ENCODE data around the gene RNF144B.

Gene RNF144B

DNA sequence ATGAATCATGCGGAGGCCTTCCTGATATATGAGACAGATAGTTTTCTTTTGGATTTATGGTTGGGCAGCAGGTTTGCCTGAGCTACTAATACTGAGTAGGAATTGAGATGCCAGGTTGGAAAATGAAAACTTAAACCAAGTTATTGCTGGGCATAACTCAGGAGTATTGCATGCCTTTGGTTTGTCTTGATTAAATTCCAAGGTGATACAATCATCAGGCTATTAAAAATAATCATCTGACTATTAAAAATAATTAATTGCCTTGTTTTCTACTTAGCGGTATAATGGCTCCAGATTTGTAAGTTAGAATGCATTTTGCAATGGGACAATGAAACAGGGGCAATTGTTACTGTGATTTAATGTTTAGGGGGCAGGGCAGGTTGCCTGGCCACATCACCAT is 15.5 kb upstream of the RNF144B start:
- Histone ChIP-seq H3K9ac (ENCODE audit: low read length in 2 of 2) (no peak overlapping the region), H3K27ac (ENCODE audit: low read length) (no peak overlapping the region)

DNA sequence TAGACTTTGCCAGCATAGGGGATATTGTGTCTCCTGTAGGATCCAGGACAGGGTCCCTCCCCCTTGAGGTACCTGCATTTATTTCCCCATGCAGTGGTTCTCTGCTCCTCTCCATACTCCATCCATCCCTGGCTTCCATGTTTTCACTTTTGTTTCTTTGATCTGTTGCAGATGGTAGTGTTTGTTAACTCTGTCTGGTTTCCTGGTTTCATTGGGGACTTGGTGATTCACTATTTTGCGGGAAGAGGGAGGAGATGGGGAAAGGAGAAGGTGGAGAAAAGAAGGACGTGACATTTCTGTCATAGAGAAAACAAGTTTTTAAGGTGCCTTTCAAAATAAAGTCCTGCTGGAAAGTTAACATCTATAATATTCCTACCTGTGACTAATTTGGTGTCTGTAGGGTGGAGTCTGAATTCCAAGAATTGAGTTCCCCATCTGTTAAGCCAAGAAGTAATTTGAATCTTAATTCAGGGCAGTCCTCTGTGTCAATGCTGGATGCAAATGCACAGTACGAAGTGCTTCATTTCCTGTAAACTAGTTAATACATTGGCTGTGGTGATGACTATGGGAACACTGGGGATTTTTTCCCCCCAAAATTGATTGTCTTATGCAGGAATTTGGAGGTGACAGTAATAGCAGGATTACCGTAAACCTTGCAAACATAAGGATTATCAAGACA is 6.9 kb upstream of the RNF144B start:
- H3K27me3 ChIP-seq (ENCODE audit: control insufficient read depth in 1 of 2, insufficient read depth in 2 of 2, low read length in 2 of 2), result no peaks in the 10 kb centered on the region
- H3K9me3 ChIP-seq (ENCODE audit: control insufficient read depth in 2 of 2, low read length in 2 of 2), result no peaks in the 10 kb centered on the region
- H3K4me3 ChIP-seq (ENCODE audit: low read length in 2 of 2), result no peak overlapping the region
- no peaks in the 10 kb centered on the region for H3K36me3 ChIP-seq (ENCODE audit: control insufficient read depth in 2 of 2, insufficient read depth in 2 of 2, low read length in 2 of 2)
- H3K9ac ChIP-seq (ENCODE audit: low read length in 2 of 2), result no peak overlapping the region
- no peaks in the 10 kb centered on the region for H3K4me1 ChIP-seq (ENCODE audit: control insufficient read depth, insufficient read depth, low read length)
- H3K27ac ChIP-seq (ENCODE audit: low read length), result no peak overlapping the region

More for the DNA sequence above, 15.5 kb upstream of the RNF144B start:
- Histone ChIP-seq H3K4me1 (ENCODE audit: control insufficient read depth, insufficient read depth, low read length) (no peaks in the 10 kb centered on the region), H3K9me3 (ENCODE audit: control insufficient read depth in 2 of 2, low read length in 2 of 2) (no peaks in the 10 kb centered on the region), H3K27me3 (ENCODE audit: control insufficient read depth in 1 of 2, insufficient read depth in 2 of 2, low read length in 2 of 2) (no peaks in the 10 kb centered on the region), H3K36me3 (ENCODE audit: control insufficient read depth in 2 of 2, insufficient read depth in 2 of 2, low read length in 2 of 2) (no peaks in the 10 kb centered on the region), H3K4me3 (ENCODE audit: low read length in 2 of 2) (no peak overlapping the region)

DNA sequence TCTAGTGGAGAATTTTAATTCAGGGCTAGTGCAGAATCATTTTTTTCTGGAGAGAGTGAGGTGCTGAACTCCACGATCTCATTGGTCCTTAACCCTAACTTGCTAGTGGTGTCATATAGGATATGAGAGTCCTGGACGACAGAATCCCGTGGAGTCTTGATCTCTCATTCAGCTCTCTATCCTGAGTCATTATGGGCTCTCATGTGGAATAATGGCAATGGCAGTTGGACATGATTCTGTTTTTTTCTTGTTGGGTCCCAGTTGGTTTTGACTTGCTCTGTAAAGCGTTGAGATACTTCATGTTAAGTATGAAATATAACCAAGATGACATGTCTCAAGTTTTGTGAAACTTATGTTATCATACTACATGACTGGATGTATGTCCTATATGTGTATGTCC is 6.3 kb upstream of the RNF144B start:
- no peaks in the 10 kb centered on the region for H3K27me3 ChIP-seq (ENCODE audit: control insufficient read depth in 1 of 2, insufficient read depth in 2 of 2, low read length in 2 of 2)
- H3K4me1 ChIP-seq (ENCODE audit: control insufficient read depth, insufficient read depth, low read length), result no peaks in the 10 kb centered on the region
- H3K9ac ChIP-seq (ENCODE audit: low read length in 2 of 2), result no peak overlapping the region
- H3K4me3 ChIP-seq (ENCODE audit: low read length in 2 of 2), result no peak overlapping the region
- no peaks in the 10 kb centered on the region for H3K9me3 ChIP-seq (ENCODE audit: control insufficient read depth in 2 of 2, low read length in 2 of 2)
- no peak overlapping the region for H3K27ac ChIP-seq (ENCODE audit: low read length)
- H3K36me3 ChIP-seq (ENCODE audit: control insufficient read depth in 2 of 2, insufficient read depth in 2 of 2, low read length in 2 of 2), result no peaks in the 10 kb centered on the region

DNA sequence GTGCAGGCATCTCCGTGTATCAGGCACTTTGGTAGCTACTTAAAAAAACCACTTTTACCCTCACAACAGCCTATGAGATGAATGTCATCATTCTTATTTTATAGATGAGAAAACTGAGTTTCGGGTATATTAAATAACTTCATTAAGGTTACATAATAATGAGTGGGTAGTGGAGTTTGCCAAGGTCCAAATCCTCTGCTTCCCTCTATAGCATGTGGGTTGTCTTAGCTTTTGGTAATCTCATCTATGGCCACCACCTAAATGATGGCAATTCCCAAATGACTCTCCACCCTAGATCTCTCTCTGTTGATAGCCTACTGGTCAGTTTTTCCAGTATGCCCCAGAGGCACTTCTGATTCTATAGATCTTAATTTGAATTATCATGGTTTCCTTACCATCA is 3.7 kb upstream of the RNF144B start:
- no peaks in the 10 kb centered on the region for H3K9me3 ChIP-seq (ENCODE audit: control insufficient read depth in 2 of 2, low read length in 2 of 2)
- H3K27me3 ChIP-seq (ENCODE audit: control insufficient read depth in 1 of 2, insufficient read depth in 2 of 2, low read length in 2 of 2), result no peaks in the 10 kb centered on the region
- no peak overlapping the region for H3K27ac ChIP-seq (ENCODE audit: low read length)
- no peak overlapping the region for H3K4me3 ChIP-seq (ENCODE audit: low read length in 2 of 2)
- no peak overlapping the region for H3K9ac ChIP-seq (ENCODE audit: low read length in 2 of 2)
- peaks cover 11% of the 10 kb centered on the region for H3K4me1 ChIP-seq (ENCODE audit: control insufficient read depth, insufficient read depth, low read length)
- no peaks in the 10 kb centered on the region for H3K36me3 ChIP-seq (ENCODE audit: control insufficient read depth in 2 of 2, insufficient read depth in 2 of 2, low read length in 2 of 2)

DNA sequence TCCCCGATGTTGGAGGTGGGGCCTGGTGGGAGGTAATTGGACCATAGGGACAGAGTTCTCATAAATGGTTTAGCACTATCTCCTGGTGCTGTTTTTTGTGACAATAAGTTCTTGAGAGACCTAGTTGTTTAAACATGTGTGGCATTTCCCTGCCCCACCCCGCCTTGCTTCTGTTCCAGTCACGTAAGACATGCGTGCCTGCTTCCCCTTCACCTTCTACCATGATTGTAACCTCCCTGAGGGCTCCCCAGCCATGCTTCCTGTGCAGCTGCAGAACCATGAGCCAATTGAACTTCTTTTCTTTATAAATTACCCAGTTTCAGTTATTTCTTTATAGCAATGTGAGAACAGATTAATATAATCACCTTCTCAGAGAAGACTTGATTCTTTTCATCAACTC is 2.5 kb upstream of the RNF144B start:
- Histone ChIP-seq H3K27ac (ENCODE audit: low read length) (no peak overlapping the region), H3K4me3 (ENCODE audit: low read length in 2 of 2) (no peak overlapping the region), H3K27me3 (ENCODE audit: control insufficient read depth in 1 of 2, insufficient read depth in 2 of 2, low read length in 2 of 2) (no peaks in the 10 kb centered on the region), H3K9ac (ENCODE audit: low read length in 2 of 2) (no peak overlapping the region), H3K36me3 (ENCODE audit: control insufficient read depth in 2 of 2, insufficient read depth in 2 of 2, low read length in 2 of 2) (no peaks in the 10 kb centered on the region), H3K4me1 (ENCODE audit: control insufficient read depth, insufficient read depth, low read length) (peaks cover 14% of the 10 kb centered on the region), H3K9me3 (ENCODE audit: control insufficient read depth in 2 of 2, low read length in 2 of 2) (no peaks in the 10 kb centered on the region)

DNA sequence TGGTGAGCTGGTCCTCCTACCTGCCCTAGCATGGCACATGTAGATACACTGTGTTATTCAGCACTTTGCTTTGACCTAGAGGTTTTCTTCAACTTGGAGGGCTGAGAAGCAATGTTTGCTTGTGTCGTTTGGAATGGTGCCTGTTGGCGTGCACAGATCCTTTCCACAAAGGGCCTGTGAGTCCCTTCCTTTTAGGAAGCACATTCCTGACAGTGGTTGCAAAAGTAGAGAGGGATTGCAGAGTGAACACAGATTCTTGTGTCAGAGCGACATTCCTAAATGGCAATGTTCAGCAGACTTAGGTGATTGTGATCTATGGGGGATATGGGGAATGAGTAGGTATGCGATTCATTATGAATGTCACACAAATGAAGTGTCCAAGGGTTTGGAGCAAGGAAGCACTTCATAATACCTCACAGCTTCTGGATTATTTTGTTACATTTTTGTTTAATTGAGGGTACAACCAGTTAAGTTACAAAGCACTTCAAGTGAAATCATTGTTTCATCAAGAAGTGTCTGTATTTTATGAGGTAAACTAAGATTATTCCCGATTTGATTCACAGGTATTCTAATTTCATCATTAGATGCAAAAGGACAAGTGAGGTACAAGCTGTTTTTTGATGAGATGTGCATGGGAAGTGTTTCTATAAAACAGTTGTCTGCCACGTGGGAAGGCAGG is 713 bp upstream of the RNF144B start:
- H3K27ac ChIP-seq (ENCODE audit: low read length), result peak overlapping the region; percentile 24

DNA sequence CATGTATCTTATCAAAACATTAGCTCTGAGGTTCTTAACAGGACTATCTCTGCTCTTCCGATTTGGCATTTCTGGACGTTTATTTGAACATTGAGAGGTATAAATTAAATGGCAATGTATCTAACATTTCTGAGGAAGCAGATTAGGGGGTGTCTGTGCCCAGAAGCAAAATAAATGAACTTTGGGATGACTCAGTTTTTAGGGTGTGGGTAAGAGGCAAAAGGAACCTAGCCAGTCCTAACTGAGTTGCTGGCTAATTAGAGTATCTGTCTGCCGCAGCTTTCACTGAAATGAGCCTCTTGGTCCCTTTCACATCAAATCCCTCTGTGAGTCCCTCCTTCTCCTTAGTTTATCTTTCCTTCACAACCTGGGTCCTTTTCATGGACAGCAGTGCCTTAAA is 1.1 kb downstream of the RNF144B start:
- no peaks in the 10 kb centered on the region for H3K27me3 ChIP-seq (ENCODE audit: control insufficient read depth in 1 of 2, insufficient read depth in 2 of 2, low read length in 2 of 2)
- no peak overlapping the region for H3K27ac ChIP-seq (ENCODE audit: low read length)
- H3K9ac ChIP-seq (ENCODE audit: low read length in 2 of 2), result peak overlapping the region; percentile 66 to 70

More for the DNA sequence above, 713 bp upstream of the RNF144B start:
- Histone ChIP-seq H3K36me3 (ENCODE audit: control insufficient read depth in 2 of 2, insufficient read depth in 2 of 2, low read length in 2 of 2) (no peaks in the 10 kb centered on the region), H3K4me3 (ENCODE audit: low read length in 2 of 2) (peak overlapping the region in 1 of 2 donors; percentile 90), H3K27me3 (ENCODE audit: control insufficient read depth in 1 of 2, insufficient read depth in 2 of 2, low read length in 2 of 2) (no peaks in the 10 kb centered on the region), H3K4me1 (ENCODE audit: control insufficient read depth, insufficient read depth, low read length) (peaks cover 14% of the 10 kb centered on the region), H3K9me3 (ENCODE audit: control insufficient read depth in 2 of 2, low read length in 2 of 2) (no peaks in the 10 kb centered on the region), H3K9ac (ENCODE audit: low read length in 2 of 2) (peak overlapping the region in 1 of 2 donors; percentile 2)

DNA sequence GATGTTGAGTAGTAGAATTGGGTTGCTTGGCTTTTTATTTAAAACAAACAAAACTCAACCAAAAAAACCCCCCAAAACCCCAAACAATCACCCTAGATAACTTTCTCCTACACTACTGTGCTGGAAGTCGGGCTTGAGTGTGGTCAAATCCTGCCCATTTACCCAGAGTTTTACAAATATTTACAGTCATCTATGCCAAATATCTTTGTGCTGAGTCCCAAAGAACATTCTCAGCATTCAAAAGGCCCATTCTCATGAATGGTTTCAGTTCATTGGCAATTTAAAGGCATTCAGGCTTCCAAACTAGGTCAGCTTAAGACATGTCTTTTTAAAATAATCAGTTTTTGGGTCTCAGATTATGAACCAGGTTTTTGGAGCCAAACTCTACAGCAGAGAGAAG is 1.8 kb downstream of the RNF144B start:
- Histone ChIP-seq H3K4me3 (ENCODE audit: low read length in 2 of 2) (peak overlapping the region; percentile 85 to 90), H3K9ac (ENCODE audit: low read length in 2 of 2) (peak overlapping the region in 1 of 2 donors; percentile 20), H3K27me3 (ENCODE audit: control insufficient read depth in 1 of 2, insufficient read depth in 2 of 2, low read length in 2 of 2) (no peaks in the 10 kb centered on the region), H3K27ac (ENCODE audit: low read length) (no peak overlapping the region), H3K9me3 (ENCODE audit: control insufficient read depth in 2 of 2, low read length in 2 of 2) (no peaks in the 10 kb centered on the region), H3K4me1 (ENCODE audit: control insufficient read depth, insufficient read depth, low read length) (peaks cover 14% of the 10 kb centered on the region), H3K36me3 (ENCODE audit: control insufficient read depth in 2 of 2, insufficient read depth in 2 of 2, low read length in 2 of 2) (no peaks in the 10 kb centered on the region)

More for the DNA sequence above, 1.1 kb downstream of the RNF144B start:
- Histone ChIP-seq H3K4me3 (ENCODE audit: low read length in 2 of 2) (peak overlapping the region; percentile 85 to 90), H3K4me1 (ENCODE audit: control insufficient read depth, insufficient read depth, low read length) (peaks cover 14% of the 10 kb centered on the region), H3K36me3 (ENCODE audit: control insufficient read depth in 2 of 2, insufficient read depth in 2 of 2, low read length in 2 of 2) (no peaks in the 10 kb centered on the region), H3K9me3 (ENCODE audit: control insufficient read depth in 2 of 2, low read length in 2 of 2) (no peaks in the 10 kb centered on the region)

DNA sequence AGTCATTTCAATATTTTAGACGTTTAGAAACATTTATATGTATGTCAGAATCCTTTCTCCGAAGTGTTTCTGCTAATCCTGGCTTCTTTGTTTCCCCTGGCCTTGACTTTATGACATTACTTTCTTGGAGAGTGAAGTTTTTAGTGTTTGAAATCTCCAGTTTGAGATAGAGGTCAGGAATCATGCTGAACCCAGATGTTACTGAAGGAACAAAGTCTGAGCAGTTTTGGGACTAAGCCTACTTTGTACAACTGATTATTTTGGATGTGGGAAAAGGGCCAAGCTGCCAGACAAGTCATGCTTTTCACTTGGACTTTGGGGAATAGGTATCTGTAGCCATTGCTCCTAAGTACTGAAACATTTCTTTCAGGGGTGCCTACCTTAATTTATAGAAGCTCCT is 2.3 kb downstream of the RNF144B start:
- Histone ChIP-seq H3K4me3 (ENCODE audit: low read length in 2 of 2) (peak overlapping the region; percentile 18 to 90), H3K27ac (ENCODE audit: low read length) (no peak overlapping the region)

DNA sequence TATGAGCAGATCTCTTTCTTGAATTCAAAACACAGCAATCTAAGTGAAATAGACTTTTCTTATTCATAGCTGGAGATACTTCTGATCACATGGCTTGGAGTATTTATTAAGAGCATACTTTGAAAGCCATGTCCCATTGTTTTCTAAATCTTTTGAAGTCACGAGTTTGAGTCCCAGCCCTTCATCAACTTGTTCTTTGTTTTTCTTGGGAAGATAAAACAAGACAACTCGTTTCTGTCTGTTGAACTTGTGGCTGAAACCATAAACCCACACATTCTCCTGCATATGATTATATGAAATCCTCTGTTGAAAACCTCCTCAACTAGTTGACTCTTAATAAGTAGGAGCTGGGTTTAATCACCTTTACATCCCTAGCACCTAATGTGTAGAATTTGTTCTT is 3.3 kb downstream of the RNF144B start:
- Histone ChIP-seq H3K9me3 (ENCODE audit: control insufficient read depth in 2 of 2, low read length in 2 of 2) (no peaks in the 10 kb centered on the region), H3K27ac (ENCODE audit: low read length) (no peak overlapping the region), H3K27me3 (ENCODE audit: control insufficient read depth in 1 of 2, insufficient read depth in 2 of 2, low read length in 2 of 2) (no peaks in the 10 kb centered on the region), H3K4me1 (ENCODE audit: control insufficient read depth, insufficient read depth, low read length) (peaks cover 14% of the 10 kb centered on the region), H3K4me3 (ENCODE audit: low read length in 2 of 2) (no peak overlapping the region), H3K9ac (ENCODE audit: low read length in 2 of 2) (no peak overlapping the region), H3K36me3 (ENCODE audit: control insufficient read depth in 2 of 2, insufficient read depth in 2 of 2, low read length in 2 of 2) (no peaks in the 10 kb centered on the region)

More for the DNA sequence above, 2.3 kb downstream of the RNF144B start:
- Histone ChIP-seq H3K9ac (ENCODE audit: low read length in 2 of 2) (peak overlapping the region in 1 of 2 donors; percentile 20), H3K36me3 (ENCODE audit: control insufficient read depth in 2 of 2, insufficient read depth in 2 of 2, low read length in 2 of 2) (no peaks in the 10 kb centered on the region), H3K9me3 (ENCODE audit: control insufficient read depth in 2 of 2, low read length in 2 of 2) (no peaks in the 10 kb centered on the region), H3K27me3 (ENCODE audit: control insufficient read depth in 1 of 2, insufficient read depth in 2 of 2, low read length in 2 of 2) (no peaks in the 10 kb centered on the region), H3K4me1 (ENCODE audit: control insufficient read depth, insufficient read depth, low read length) (peaks cover 14% of the 10 kb centered on the region)

DNA sequence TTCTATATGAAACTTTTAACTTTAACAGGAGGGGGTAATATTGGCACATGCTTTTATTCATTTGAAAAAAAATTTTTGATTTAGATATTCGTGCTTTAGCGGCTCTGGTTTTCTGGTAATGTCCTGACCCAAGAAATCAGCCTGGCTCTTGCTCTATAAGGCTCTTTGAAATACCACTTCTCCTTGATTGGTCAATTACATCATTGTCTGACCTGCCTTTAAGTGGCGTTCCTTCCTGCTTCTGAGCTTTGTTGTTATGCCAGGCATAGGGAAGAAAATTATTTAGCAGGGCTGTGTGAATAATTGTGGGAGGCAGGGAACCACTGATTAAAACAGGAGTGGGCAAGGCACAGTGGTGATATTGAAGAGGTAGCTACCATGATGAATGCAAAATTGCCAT is 3.9 kb downstream of the RNF144B start:
- no peaks in the 10 kb centered on the region for H3K36me3 ChIP-seq (ENCODE audit: control insufficient read depth in 2 of 2, insufficient read depth in 2 of 2, low read length in 2 of 2)
- peaks cover 13% of the 10 kb centered on the region for H3K4me1 ChIP-seq (ENCODE audit: control insufficient read depth, insufficient read depth, low read length)
- H3K27me3 ChIP-seq (ENCODE audit: control insufficient read depth in 1 of 2, insufficient read depth in 2 of 2, low read length in 2 of 2), result no peaks in the 10 kb centered on the region
- H3K27ac ChIP-seq (ENCODE audit: low read length), result no peak overlapping the region
- H3K9me3 ChIP-seq (ENCODE audit: control insufficient read depth in 2 of 2, low read length in 2 of 2), result no peaks in the 10 kb centered on the region
- no peak overlapping the region for H3K4me3 ChIP-seq (ENCODE audit: low read length in 2 of 2)
- H3K9ac ChIP-seq (ENCODE audit: low read length in 2 of 2), result no peak overlapping the region

Data from stomach smooth muscle (tissue), 2 donors.